Glomerular endothelial cell (primary cell): ENCODE measurements around the gene TANGO6. TPM values are rescaled to one million over a fixed set of nuclear protein-coding genes. Genes with fewer than 3 reads are reported as not detected.

Source experiments
- DNase-seq: peaks from one replicate; pipeline ENCODE4 v3.0.0-alpha.2; 2011; ENCODE audit warnings: low read depth, low spot score; ENCODE audit errors: extremely low read depth
- total RNA-seq: library from RNA; depleted of rRNA; stranded (reverse); fragments of >200 nt; gene quantifications from 2 replicates; pipeline ENCODE4 v1.2.3, GENCODE V29; 2015

Gene TANGO6
- total RNA-seq, 1 donor from 2014 or later: 8.9 TPM

DNA sequence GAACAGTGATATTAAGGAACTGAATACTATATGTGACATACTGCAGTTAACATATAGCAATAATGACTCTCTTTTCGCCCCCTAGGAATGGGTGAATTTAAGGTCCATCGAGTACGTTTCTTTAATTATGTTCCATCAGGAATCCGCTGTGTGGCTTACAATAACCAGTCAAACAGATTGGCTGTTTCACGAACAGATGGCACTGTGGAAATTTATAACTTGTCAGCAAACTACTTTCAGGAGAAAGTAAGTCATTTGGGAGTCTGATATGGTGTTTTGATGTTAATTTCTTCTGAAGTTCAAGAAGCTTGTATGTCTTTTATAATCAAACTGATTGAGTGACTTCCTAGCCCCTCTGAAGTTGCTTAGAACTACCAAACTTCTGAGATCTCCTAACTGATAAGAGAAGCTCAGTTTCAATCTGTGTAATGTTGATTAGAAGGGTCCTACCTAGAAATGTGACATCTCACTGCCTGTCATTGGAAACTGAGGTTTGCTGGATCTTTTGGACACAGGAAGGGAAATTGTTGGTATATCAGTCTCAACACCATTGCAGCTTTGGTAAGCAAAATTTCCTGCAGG lies 290.1 kb downstream of the TANGO6 start:
- no peak for DNase-seq

Other genes starting within 250 kb of the TANGO6 start
- 0.53 and 8.6 TPM in 2 replicates for gene CDH3, start 198.2 kb upstream of the TANGO6 start, total RNA-seq
- not detected in 2 replicates for gene CDH1, start 106.2 kb upstream of the TANGO6 start, total RNA-seq